ENCODE results near the gene NCOA7.

Gene NCOA7

DNA sequence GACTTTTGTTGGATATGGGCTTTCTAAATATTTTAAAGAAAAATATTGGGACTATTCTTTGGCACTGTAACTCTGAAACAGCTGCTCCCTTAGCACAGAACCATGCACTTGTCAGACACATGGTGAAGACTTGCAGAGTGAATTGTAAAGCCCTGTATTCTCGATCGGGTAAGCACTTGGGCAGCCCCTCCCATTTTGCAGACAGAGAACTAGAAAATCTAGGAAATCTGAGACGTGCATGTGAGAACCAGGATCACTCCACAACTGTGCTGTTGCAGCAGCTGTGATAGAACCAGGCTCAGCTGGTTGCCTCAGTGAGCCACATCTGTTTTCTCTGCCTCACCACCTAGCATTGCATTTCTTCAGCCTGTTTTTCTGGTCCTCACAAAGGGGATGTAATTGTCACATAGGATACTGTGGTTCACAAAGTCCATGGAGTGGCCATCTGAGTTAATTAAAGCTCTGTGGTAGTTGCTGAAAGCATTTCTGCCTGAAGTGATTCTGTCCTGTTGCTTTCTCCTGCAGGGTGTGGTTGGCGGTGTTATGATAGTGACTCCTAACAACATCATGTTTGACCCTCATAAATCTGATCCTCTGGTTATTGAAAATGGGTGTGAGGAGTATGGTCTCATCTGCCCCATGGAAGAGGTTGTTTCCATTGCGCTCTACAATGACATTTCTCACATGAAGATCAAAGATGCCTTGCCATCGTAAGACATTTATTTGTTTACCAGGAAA, 94.0 kb downstream of the NCOA7 start:
- no peak overlapping the region for H3K4me2 ChIP-seq (ENCODE audit: low read depth, low read length, poor library complexity, severe bottlenecking)
- TF ChIP-seq, protein P1, sequence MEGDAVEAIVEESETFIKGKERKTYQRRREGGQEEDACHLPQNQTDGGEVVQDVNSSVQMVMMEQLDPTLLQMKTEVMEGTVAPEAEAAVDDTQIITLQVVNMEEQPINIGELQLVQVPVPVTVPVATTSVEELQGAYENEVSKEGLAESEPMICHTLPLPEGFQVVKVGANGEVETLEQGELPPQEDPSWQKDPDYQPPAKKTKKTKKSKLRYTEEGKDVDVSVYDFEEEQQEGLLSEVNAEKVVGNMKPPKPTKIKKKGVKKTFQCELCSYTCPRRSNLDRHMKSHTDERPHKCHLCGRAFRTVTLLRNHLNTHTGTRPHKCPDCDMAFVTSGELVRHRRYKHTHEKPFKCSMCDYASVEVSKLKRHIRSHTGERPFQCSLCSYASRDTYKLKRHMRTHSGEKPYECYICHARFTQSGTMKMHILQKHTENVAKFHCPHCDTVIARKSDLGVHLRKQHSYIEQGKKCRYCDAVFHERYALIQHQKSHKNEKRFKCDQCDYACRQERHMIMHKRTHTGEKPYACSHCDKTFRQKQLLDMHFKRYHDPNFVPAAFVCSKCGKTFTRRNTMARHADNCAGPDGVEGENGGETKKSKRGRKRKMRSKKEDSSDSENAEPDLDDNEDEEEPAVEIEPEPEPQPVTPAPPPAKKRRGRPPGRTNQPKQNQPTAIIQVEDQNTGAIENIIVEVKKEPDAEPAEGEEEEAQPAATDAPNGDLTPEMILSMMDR (IDR thresholded peaks at IDR 0.05; ENCODE audit: insufficient read depth, low read length, poor library complexity, severe bottlenecking): no peak
- no peak for TF ChIP-seq EZH2phosphoT487 (conservative IDR thresholded peaks at IDR 0.05; ENCODE audit: low read length)
- H2AFZ ChIP-seq (ENCODE audit: low read depth, low read length, severe bottlenecking): no peak overlapping the region

DNA sequence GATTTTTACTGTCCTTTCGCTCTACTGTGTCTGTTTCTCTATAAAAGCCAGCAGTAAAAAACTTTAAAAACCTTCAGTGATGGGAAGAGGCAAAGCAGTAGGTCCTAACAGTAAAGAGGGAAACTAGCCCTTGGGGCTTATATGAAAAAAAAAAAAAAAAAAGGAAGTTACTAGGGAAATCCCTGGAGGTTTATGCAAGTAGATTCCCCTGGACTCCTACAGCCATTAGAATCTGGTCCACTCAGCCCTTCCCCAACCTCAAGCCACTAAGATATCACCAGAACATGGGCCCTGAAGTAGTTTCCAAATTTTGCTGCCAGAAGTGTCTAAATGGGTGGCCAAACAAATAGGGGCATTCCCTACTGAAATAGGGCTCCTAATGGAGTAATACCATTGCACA, 95.3 kb downstream of the NCOA7 start:
- no peaks in the 10 kb centered on the region for H3K27me3 ChIP-seq (ENCODE audit: low read length)
- no peak overlapping the region for H3K4me2 ChIP-seq (ENCODE audit: low read depth, low read length, poor library complexity, severe bottlenecking)
- no peaks in the 10 kb centered on the region for H3K79me2 ChIP-seq (ENCODE audit: insufficient read depth, low read length)
- H3K9me2 ChIP-seq (replicated peaks; ENCODE audit: insufficient read depth, low read length): no peaks in the 10 kb centered on the region
- TF ChIP-seq EZH2phosphoT487 (conservative IDR thresholded peaks at IDR 0.05; ENCODE audit: low read length): no peak
- TF ChIP-seq, protein P1 (IDR thresholded peaks at IDR 0.05; ENCODE audit: insufficient read depth, low read length, poor library complexity, severe bottlenecking): no peak
- H3K36me3 ChIP-seq (ENCODE audit: low read length): peaks cover 63% of the 10 kb centered on the region
- no peaks in the 10 kb centered on the region for H3K9me3 ChIP-seq (ENCODE audit: insufficient read depth, low read length)
- H4K20me1 ChIP-seq (ENCODE audit: low read depth, low read length): no peaks in the 10 kb centered on the region
- H3F3A ChIP-seq (ENCODE audit: insufficient read depth): 0 out of 2 replicates have a peak, but pooled peaks cover 3% of the 10 kb centered on the region
- H3K27ac ChIP-seq (ENCODE audit: low read depth, low read length): no peak overlapping the region
- no peak overlapping the region for H3K4me3 ChIP-seq (ENCODE audit: insufficient read depth, low read length, poor library complexity, severe bottlenecking)
- H2AFZ ChIP-seq (ENCODE audit: low read depth, low read length, severe bottlenecking): no peak overlapping the region
- H3K9ac ChIP-seq (ENCODE audit: low read length): no peak overlapping the region

More for the DNA sequence above, 94.0 kb downstream of the NCOA7 start:
- H4K20me1 ChIP-seq (ENCODE audit: low read depth, low read length): no peaks in the 10 kb centered on the region
- H3K9me2 ChIP-seq (replicated peaks; ENCODE audit: insufficient read depth, low read length): no peaks in the 10 kb centered on the region
- H3K36me3 ChIP-seq (ENCODE audit: low read length): peaks cover 56% of the 10 kb centered on the region
- H3K27me3 ChIP-seq (ENCODE audit: low read length): no peaks in the 10 kb centered on the region
- no peak overlapping the region for H3K27ac ChIP-seq (ENCODE audit: low read depth, low read length)
- H3K9ac ChIP-seq (ENCODE audit: low read length): no peak overlapping the region
- 0 out of 2 replicates have a peak, but pooled peaks cover 3% of the 10 kb centered on the region for H3F3A ChIP-seq (ENCODE audit: insufficient read depth)
- H3K79me2 ChIP-seq (ENCODE audit: insufficient read depth, low read length): no peaks in the 10 kb centered on the region
- no peaks in the 10 kb centered on the region for H3K9me3 ChIP-seq (ENCODE audit: insufficient read depth, low read length)
- no peak overlapping the region for H3K4me3 ChIP-seq (ENCODE audit: insufficient read depth, low read length, poor library complexity, severe bottlenecking)

DNA sequence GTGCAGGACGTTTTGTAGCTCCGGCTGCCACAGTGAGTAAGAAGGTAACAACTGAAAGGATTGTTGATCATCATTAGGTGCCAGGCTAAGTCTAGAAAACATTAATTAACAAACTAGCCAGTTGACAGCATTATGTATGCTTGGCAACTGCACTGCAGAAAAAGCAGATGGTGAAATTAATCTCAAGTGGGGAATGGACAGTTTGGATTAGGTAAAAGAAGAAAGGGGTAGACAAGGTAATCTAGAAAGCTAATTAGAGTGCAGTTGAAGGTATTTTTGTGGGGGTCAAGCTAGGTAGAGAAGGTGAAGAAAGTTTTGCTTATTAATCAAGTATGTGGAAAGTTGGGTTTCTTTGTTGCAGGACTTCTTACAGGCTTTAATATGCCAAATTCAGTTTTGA, 96.2 kb downstream of the NCOA7 start:
- Histone ChIP-seq H3K27ac (ENCODE audit: low read depth, low read length) (no peak overlapping the region), H4K20me1 (ENCODE audit: low read depth, low read length) (no peaks in the 10 kb centered on the region), H3K9me3 (ENCODE audit: insufficient read depth, low read length) (no peaks in the 10 kb centered on the region), H3K4me2 (ENCODE audit: low read depth, low read length, poor library complexity, severe bottlenecking) (no peak overlapping the region), H3F3A (ENCODE audit: insufficient read depth) (0 out of 2 replicates have a peak, but pooled peaks cover 3% of the 10 kb centered on the region), H3K79me2 (ENCODE audit: insufficient read depth, low read length) (no peaks in the 10 kb centered on the region), H3K27me3 (ENCODE audit: low read length) (no peaks in the 10 kb centered on the region), H3K36me3 (ENCODE audit: low read length) (peaks cover 60% of the 10 kb centered on the region), H3K9ac (ENCODE audit: low read length) (no peak overlapping the region), H3K4me3 (ENCODE audit: insufficient read depth, low read length, poor library complexity, severe bottlenecking) (no peak overlapping the region), H3K9me2 (replicated peaks; ENCODE audit: insufficient read depth, low read length) (no peaks in the 10 kb centered on the region), H2AFZ (ENCODE audit: low read depth, low read length, severe bottlenecking) (no peak overlapping the region)
- no peak for TF ChIP-seq EZH2phosphoT487 (conservative IDR thresholded peaks at IDR 0.05; ENCODE audit: low read length)
- TF ChIP-seq, protein P1 (IDR thresholded peaks at IDR 0.05; ENCODE audit: insufficient read depth, low read length, poor library complexity, severe bottlenecking): no peak

Data from SU-DHL-6 (cell line).